ENCODE results near the gene YJU2.
A peak's percentile ranks its signal among the peaks of the same experiment; 100 is the strongest.
"Not testable (repeated sequence)": the region's sequence is repeated elsewhere in the genome, so short reads cannot be mapped to it uniquely, and the experiment has no call there.

Gene YJU2

DNA sequence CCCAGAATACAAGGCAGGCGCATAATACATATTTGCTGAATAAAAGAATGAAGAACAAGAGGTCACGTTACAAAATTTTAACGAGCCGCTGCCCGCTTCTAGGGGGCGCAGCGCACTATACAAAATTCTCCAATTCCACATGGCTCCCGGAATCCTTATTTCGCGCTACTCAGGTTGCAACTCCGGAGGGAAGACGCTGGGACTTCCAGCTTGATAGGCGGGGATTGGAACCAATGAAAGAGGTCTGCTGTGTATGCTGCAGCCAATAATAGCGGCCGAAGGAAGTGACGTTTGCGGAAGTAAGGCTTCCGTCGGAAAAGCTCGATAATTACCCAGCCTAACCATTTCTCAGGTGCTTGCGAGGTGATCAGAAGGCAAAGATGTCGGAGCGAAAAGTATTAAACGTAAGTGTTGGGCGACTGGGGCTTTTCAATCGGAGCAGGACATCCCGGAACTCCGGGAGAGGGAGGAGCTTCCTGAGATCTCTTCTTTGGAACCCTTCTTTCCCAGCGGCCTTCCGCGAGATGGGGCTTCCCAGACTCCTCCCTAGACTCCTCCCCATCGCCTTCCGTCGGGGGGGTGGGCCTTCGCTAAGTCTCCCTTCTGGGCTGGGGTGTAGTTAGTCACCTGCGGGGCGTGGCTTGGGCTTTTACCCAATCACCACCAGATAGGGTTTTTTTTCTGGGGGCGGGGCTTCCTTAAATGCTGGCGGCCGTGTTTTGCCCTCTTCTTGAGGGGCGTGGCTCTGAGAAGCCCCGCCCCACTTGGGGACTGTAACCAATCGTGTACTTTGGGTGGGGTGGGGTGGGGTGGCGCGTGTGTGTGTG, at the start of gene YJU2:
Gene YJU2 (plus strand): TSS at position 314 of the 827 bp plus-strand sequence. CDS start 67 bp downstream, at position 381.
- peak; percentile 92 to 99 for DNase-seq (ENCODE audit: low read depth in 2 of 2)

- no peak for DNase-seq (ENCODE audit: low read depth in 2 of 2)
Measured at GRCh38 chr19:4197228-4197624, 49.7 kb upstream of the YJU2 start.

- DNase-seq (ENCODE audit: low read depth in 2 of 2) = no peak
Measured at GRCh38 chr19:4197625-4198466, 49.0 kb upstream of the YJU2 start.

DNA sequence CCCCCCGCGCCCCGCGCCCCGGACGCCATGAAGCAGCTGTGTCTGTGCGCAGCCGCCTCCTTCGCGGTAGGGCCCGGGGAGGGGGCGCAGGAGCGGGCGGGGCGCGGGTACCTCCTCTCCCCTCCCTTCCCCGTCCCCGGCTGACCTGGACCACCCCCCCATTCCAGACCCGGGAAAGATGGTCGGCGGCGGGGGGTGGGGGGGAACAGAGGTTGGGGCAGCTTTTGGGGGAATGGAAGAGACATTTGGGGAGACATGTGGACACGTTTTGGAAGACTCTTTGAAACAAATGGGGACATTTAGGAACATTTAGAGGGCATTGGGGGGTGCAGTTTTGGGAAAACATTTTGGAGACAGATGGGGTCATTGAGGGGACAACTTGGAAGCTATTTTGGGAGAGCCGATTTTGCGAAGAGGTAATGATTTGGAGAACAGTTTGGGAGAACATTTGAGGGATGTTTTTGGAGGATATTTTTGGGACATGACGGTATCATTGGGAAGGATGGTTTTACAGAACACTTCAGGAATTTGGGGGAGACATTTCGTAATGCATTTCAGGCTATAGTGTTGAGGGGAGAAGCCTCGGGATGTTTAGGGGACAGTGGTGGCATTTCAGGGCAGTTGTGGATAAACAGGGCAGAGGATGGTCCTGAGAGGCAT, 48.3 kb upstream of the YJU2 start:
- no peak for DNase-seq (ENCODE audit: low read depth in 2 of 2)

DNA sequence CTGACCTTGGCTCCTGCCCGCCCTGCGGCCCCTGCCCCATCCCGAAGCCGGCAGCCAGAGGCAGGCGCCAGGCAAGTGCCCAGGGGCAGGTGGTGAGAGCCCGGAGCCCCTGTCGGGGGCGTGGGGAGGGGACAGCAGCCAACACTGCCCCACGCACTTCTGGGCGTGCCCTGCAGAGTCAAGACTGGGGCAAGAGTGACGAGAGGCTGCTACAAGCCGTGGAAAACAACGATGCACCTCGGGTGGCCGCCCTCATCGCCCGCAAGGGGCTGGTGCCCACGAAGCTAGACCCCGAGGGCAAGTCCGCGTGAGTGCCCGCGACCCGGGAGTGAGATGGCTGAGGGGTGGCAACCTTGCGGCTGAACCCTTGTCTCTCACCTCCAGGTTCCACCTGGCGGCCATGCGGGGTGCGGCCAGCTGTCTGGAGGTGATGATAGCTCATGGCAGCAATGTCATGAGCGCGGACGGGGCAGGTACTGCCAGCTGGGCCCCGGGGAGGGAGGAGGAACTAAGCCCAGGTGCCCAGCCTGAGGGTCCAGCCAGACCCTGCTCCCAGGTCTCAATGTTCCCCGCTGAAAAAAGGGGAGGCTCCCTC, 47.1 kb upstream of the YJU2 start:
- no peak for DNase-seq (ENCODE audit: low read depth in 2 of 2)

DNA sequence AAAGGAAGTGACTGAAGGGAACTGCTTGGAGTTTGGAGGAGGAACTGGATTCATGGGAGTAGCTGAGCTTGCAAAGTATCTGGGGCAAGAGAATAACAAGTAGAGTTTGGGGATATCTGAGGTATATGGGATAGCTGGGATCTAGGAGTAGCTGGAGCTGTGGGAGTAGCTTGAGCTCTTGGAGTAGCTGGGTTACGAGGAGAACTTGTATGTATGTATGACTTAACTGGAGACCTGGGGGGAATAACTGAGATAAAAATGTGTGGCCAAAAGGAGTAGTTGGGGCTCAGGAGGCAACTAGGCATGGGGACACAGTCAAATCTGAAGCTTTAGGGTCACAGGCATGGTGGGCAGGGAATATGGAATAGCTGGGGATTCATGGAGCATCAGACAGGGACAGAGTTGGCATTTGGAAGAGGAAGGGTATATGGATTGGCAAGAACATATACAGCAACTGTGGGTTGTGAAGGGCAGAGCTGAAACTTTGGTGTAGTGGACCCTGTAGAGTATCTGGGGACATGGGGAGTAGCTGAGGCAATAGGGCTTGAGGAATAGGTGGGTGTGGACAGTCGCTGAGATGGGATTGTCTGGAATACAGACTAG, 45.8 kb upstream of the YJU2 start:
- DNase-seq (ENCODE audit: low read depth in 2 of 2) = no peak

DNA sequence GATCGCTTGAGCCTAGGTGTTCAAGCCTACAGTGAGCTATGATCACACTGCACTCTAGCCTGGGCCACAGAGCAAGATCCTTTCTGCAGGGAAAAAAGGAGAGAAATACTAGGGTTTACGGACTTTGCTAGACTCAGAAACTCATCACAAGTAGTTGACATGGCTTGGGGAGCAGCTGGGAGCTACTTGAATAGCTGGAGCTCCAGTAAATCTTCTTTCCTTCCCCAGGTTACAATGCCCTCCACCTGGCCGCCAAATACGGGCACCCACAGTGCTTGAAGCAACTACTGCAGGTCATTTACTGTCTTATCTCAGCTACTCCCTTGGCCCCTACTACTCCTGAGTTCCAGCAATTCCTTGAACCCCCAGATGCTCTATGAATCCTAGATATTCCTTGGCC, 45.1 kb upstream of the YJU2 start:
- no peak for DNase-seq (ENCODE audit: low read depth in 2 of 2)

GRCh38 chr19:4206818-4207484, 39.9 kb upstream of the YJU2 start:
- DNase-seq (ENCODE audit: low read depth in 2 of 2) = no peak

GRCh38 chr19:4208385-4209094, 38.3 kb upstream of the YJU2 start:
- DNase-seq (ENCODE audit: low read depth in 2 of 2) = no peak

DNA sequence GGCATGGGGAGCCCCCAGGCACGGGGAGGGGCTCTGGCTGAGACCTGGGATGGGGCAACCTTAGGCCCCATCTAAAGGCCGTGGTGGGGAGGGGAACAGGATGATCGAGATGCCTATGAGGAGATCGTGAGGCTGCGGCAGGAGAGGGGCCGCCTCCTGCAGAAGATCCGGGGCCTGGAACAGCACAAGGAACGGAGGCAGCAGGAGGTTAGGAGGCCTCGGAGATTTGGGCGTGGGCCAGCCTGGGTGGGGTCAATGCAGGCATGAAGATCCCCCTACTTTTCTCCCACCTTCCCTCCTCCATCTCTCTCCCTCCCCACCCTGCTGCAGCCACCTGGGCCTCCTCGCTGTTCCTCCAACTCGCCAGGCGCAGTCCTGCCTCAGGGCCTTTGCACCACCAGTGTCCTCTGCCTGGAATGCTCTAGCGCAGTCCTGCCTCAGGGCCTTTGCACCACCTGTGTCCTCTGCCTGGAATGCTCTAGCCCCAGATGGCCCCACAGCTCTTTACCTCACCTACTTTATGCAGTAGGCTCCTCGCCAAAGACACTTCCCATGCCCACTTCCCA, 36.6 kb upstream of the YJU2 start:
- DNase-seq (ENCODE audit: low read depth in 2 of 2) = no peak

DNA sequence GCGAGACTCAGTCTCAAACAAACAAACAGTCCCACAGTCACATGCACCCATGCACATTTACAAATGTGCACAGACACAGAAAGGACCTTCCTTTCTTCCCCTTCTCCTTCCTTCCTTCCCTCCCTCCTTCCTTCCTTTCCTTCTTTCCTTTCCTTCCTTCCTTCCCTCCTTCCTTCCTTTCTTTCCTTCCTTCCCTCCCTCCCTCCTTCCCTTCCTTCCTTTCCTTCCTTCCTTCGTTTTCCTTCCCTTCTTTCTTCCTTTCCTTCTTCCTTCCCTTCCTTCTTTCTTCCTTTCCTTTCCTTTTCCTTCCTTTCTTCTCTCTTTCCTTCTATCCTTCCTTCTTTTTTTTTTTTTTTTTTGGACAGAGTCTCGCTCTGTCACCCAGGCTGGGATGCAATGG, 33.8 kb upstream of the YJU2 start:
- DNase-seq (ENCODE audit: low read depth in 2 of 2) = no peak

GRCh38 chr19:4215807-4216206, 31.1 kb upstream of the YJU2 start:
- no peak for DNase-seq (ENCODE audit: low read depth in 2 of 2)

- DNase-seq (ENCODE audit: low read depth in 2 of 2) = no peak
Measured at GRCh38 chr19:4216846-4217245, 30.0 kb upstream of the YJU2 start.

DNA sequence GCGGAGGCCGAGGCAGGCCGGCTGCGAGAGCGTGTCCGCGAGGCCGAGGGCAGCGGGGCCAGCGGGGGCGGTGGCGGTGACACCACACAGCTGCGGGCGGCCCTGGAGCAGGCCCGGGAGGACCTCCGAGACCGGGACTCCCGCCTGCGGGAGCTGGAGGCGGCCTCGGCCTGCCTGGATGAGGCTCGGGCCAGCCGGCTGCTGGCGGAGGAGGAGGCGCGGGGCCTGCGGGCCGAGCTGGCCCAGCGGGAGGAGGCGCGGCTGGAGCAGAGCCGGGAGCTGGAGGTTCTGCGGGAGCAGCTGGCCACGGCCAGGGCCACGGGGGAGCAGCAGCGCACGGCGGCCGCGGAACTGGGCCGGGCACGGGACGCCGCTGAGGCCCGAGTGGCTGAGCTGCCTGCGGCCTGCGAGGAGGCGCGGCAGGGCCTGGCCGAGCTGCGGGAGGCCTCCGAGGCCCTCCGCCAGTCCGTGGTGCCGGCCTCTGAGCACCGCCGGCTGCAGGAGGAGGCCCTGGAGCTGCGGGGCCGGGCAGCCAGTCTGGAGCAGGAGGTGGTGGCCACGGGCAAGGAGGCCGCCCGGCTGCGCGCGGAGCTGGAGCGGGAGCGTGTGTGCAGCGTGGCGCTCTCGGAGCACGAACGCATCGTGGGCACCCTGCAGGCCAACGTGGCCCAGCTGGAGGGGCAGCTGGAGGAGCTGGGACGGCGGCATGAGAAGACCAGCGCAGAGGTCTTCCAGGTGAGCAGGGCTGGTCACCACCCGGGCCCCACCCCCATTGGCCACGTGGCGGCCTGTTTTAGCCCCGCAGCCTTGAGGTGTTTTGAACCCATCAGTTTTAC, 29.2 kb upstream of the YJU2 start:
- DNase-seq (ENCODE audit: low read depth in 2 of 2) = no peak

GRCh38 chr19:4218523-4218922, 28.4 kb upstream of the YJU2 start:
- not testable (repeated sequence) for DNase-seq (ENCODE audit: low read depth in 2 of 2)

- no peak for DNase-seq (ENCODE audit: low read depth in 2 of 2)
Measured at GRCh38 chr19:4220188-4220587, 26.7 kb upstream of the YJU2 start.

- no peak for DNase-seq (ENCODE audit: low read depth in 2 of 2)
Measured at GRCh38 chr19:4224470-4224869, 22.4 kb upstream of the YJU2 start.

DNA sequence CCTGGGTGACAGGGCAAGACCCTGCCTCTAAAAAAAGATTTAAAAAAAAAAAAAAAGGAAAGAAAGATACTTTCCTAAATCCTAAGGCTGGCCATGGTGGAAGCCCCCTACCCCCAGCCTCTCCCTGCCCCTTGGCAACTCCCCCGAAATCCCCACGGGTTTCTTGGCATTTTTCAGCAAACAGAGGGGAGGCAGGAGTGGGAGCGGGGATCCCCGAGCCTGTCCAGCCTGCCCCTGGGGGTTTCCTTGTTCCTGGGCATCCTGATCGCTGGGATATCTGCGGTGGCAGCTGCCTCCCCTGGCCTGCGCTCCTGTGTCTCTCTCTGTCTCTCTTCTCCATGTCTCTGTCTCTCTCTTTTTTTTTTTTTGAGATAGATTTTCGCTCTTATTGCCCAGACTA, 21.0 kb upstream of the YJU2 start:
- no peak for DNase-seq (ENCODE audit: low read depth in 2 of 2)

GRCh38 chr19:4227771-4228170, 19.1 kb upstream of the YJU2 start:
- DNase-seq (ENCODE audit: low read depth in 2 of 2) = no peak

All from stimulated activated CD8-positive, alpha-beta memory T cell treated with anti-CD3 and anti-CD28 coated beads, Interleukin-15, amount 100 ng/mL, for 4 hours (primary cell).